NCI-H1105 treated with DMSO at 0.1 percent for 48 hours (cell line): ENCODE measurements around the gene PSMD6.

ENCODE experiments used
- DNase-seq: peaks from one replicate; lab custom pipeline; 2025; lab: John Stamatoyannopoulos, UW

The PSMD6 gene

GRCh38 chr3:64008487-64009351 is 14.6 kb downstream of the PSMD6 start:
- no peak for DNase-seq

DNA sequence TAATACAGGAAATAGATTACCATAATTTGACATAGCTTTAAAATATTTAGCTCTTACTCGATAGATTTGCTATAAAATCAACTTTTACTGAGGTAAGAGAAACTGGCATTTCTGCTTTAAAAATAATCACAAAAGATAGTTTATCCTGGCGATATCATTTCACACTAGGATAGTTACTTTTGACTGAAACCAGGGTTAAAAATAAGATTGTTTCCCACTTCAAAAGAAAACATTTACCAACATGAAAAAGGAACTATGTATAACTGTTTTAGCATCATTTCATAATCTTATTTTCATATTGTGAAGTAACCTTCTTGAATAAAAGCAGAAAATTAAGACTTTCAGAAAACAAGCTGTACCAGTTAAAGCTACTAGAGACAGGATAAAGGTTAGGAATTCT is 15.3 kb downstream of the PSMD6 start:
- no peak for DNase-seq

DNA sequence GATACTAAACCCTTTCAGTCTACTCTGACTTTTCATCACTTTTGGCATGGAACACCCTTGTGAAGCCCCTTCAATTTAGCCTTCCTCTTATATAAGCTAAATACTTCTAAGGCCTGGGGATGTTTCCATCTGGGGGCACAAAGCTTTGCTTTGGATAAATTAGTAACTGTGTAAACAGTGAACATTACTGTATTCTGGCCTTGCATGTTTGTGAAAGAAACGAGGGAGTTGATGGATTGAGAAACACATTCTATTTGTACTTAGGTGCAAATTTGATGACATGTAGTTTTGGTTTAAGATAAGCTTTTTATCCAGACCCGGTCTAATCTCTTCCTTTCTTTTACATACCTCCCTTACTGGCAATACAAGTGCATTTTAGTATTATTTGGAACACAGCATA is 19.7 kb downstream of the PSMD6 start:
- no peak for DNase-seq

DNA sequence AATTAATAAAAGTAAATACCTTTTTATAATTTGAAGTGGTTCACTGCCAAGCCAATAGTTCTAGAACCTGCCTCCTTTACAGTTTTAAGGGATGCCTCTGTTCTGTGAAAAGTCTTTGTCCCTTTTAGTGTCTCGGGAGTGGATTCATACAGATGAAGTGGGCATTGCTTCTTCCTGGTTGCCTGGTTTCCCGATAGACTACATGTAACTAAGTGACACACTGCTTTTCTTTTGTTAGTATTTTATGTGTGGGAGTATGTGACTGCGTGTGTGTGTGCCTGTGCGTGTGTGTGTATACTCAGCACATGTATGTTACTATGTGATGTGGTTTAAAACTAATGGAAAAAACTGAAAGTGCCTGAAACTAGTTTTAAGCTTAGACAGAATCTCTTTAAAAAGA is 21.1 kb downstream of the PSMD6 start:
- no peak for DNase-seq

DNA sequence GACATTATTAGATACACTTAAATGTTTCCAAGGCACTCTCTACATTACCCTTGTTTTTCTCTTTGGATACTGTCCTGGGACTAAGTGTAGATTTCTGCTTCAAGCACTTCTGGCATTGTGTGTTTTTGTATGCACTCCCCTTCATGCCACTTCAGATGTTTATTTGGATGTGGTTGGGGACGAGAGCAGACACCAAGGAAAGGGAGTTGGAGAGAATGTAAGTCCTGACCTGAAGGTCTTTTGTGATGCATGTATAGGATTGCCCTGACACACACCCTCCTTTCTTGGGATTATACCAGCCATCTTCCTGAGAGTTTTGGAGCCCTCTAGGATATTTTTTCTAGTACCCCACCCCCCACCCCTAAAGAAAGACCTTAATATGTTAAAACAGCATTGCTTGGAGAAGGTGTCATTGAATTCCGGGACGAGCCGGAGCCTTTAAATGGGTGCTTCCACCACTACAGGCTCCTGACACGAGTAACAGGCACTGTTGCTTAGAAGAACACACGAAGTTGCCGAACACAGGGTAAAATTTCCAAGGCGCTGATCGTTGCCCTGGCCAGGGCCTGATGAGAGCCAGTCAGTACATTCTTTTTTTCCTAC is 22.7 kb downstream of the PSMD6 start:
- DNase-seq: no peak

DNA sequence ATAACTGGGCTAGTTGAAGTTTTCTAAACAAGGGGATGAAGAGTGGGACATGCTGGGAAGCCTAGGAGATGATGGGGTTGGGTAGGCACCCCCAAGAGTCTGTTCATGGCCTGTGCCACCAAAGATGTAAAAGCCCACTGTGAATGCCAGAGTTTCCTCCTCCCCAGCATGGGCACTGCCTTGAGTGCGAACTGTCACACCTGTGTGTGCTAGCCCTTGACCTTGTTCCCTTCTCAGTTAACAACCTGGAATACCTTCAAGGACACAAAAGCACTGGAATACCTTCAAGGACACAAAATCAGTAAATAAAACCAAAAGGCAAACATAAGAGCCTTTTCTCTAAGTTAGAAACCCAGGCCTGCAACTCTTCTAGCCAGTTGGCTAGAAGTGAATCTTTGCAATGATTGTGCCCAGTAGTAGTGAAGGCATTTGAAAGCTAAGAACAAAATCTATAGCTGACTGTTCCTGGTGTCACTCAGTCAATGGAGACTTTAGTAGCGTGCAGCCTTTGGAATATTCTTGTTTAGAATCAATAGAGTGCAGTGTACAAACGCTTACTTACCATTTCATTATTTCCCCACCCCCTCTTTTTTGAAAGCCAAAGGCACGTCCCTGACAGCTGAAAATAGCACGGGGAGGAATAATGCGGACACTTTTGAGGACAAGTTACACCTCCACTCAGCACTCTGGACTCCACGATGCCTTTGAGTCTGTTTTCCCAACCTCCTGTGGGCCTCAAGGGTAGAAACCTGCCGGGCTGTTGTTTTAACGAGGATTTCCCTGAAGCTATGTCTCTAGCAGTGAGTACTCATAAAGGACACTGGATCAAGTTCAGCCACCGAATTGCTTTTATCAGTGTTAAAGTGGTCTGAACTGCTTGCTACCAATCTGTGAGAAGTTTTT is 24.2 kb downstream of the PSMD6 start:
- DNase-seq: no peak

GRCh38 chr3:63995086-63995485 is 28.2 kb downstream of the PSMD6 start:
- DNase-seq: no peak

DNA sequence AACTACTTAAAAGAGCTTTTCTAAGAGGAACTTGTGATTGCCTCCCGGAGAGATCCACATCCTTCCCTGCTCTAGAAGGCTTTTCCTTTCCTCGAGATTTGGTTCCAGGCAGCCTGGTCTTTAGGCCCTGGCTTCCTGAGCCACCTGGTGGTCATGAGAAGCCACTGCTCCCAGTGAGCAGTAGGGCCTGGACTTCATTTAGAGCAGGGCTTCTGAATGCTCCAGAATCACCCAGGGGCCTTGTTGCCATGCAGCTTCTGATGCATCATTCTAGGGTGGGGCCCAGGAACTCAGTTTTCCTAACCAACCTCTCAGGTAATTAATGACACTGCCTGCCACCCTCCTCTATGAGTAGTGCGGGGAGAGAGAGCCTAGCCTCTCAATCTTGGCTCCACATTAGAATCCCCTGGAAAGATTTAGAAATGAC is 29.6 kb downstream of the PSMD6 start:
- DNase-seq: peak; percentile 38

- DNase-seq: no peak
These were observed 30.6 kb downstream of the PSMD6 start for GRCh38 chr3:63992516-63993209.

- no peak for DNase-seq
These were observed 31.6 kb downstream of the PSMD6 start for GRCh38 chr3:63991666-63992065.

DNA sequence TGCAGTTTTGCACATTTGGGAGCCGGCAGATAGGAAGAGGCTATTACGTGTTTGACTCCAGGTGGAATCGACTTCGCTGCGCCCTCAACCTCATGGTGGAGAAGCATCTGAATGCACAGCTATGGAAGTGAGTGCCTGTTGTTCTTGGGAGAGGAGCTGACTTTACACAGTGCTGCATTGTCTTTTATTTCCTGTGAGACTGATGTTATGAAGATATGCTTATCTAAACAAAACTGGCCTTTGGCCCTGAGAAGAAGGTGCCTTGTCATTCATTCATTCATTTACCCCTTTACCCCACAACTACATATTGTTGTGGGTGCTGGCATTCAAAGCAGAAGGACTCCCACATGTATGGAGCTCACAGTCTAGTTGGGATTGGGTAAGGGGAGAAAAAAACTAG is 32.6 kb downstream of the PSMD6 start:
- DNase-seq: no peak

GRCh38 chr3:63990204-63990603 is 33.1 kb downstream of the PSMD6 start:
- DNase-seq: no peak

DNA sequence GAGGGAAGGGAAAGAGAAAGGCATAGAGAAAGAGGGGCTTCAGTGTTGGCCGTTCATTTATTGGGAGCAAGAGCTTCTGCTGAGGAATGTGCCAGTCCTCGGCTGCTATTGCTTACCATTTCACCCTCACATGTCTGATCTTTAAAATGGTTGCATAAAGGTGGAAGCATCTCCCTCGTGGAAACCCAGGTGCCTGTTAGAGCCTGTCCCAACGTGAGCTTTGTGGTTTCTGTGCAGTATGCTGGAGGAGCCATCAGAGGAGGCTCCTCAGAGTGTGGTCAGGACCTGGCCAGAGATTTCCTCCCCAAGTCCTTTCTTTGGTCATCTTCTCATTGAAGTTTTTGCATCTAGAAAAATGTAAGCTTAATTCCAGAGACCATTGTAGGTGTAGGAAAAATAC is 34.4 kb downstream of the PSMD6 start:
- DNase-seq: no peak

DNA sequence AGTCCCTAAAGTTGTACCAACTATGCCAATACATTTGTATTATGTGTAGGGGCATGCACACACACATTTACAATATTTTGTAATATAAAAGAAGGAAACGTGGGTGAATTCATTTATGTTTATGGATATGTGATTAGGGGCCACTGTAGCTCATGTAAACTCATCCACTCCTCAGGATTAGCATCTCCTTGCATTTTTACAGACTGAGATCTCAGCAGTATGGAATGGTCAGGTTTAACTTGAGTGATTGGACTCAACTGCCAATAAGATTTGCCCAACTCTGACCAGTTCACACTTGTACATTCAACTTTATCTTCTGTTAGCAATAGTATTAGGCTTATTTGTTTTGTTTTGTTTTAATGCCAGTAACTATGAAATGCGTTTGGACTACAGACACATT is 36.5 kb downstream of the PSMD6 start:
- no peak for DNase-seq

DNA sequence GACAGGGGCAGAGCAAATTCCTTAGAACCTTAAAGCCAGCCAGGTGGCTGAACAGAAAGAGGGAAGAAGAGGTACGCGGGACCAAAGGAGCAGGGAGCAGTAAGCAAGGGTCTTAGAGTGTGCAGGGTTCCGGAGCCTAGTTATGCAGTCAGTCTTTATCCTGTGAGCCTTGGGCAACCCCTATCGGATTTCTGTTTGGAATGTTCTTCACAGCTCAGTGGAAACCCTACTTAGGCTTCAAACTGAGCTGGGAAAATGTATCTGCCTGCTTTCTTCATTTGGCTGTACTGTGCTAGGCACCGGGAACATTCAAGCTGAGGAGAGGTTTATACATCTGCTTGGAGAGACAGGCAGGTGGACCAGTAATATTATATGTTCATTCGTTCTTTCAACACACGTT is 37.1 kb downstream of the PSMD6 start:
- DNase-seq: no peak

GRCh38 chr3:63984391-63984790 is 38.9 kb downstream of the PSMD6 start:
- DNase-seq: no peak

DNA sequence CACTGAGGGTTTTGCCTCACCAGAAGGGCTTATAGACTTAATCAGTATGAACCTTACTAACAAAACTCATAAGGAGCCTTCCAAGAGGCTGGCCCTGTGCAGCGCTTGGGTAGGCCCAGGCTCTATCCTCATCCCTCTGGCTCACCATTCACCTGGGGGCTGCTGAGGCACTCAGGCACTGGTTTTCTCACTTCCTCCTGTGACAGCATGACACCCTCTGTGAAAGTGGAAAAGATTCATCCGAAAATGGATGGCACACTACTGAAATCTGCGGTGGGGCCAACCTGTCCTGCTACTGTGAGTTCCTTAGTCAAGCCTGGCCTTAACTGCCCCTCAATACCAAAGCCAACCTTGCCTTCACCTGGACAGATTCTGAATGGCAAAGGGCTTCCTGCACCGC is 41.3 kb downstream of the PSMD6 start:
- no peak for DNase-seq

- DNase-seq: no peak
These were observed 42.3 kb downstream of the PSMD6 start for GRCh38 chr3:63980830-63981498.

- no peak for DNase-seq
These were observed 43.3 kb downstream of the PSMD6 start for GRCh38 chr3:63980019-63980418.

GRCh38 chr3:63979093-63979885 is 44.0 kb downstream of the PSMD6 start:
- no peak for DNase-seq

DNA sequence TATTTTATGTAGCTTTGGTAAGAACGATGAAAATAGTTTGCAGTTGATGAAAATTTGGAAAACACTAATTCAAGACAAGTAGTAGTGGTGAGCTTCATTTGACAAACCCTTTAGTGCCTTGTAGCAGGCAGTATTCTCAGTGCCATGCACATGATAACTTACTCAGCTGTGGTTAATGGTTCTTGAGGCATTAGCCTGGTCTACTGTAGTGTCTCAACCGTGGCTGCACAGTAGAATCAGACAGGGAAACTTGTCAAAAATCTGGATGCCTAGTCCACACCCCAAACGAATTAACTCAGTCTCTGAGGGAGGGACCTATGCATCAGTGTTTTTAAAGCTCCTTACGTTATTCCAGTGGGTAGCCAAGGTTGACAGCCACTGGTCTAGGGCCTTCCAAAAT is 45.4 kb downstream of the PSMD6 start:
- no peak for DNase-seq
